Suprapubic skin (tissue), 4 donors: ENCODE results near the gene MYO15B. TPM values are rescaled to one million over a fixed set of nuclear protein-coding genes. Genes with fewer than 3 reads are reported as not detected.
"Not testable (repeated sequence)": the region's sequence is repeated elsewhere in the genome, so short reads cannot be mapped to it uniquely, and the experiment has no call there.

Source experiments
- DNase-seq, 2 donors: peaks; one replicate each; pipeline ENCODE4 v3.0.0-alpha.2; 2019; ENCODE audit warnings: low spot score in 2 of 2
- H3K27ac ChIP-seq: fragments of 200-600 bp; sonication (generic); one replicate; pipeline ENCODE4 v1.5.1; 2019
- H3K27me3 ChIP-seq: fragments of 200-600 bp; sonication (generic); one replicate; pipeline ENCODE4 v1.5.1; 2019
- H3K36me3 ChIP-seq: fragments of 200-600 bp; sonication (generic); one replicate; pipeline ENCODE4 v1.5.1; 2019
- H3K4me1 ChIP-seq: fragments of 200-600 bp; sonication (generic); one replicate; pipeline ENCODE4 v1.5.1; 2019
- H3K4me3 ChIP-seq: fragments of 200-600 bp; sonication (generic); one replicate; pipeline ENCODE4 v1.5.1; 2019; ENCODE audit warnings: mild to moderate bottlenecking
- H3K9me3 ChIP-seq: fragments of 200-600 bp; sonication (generic); one replicate; pipeline ENCODE4 v1.5.1; 2019
- CTCF ChIP-seq, 2 donors: fragments of 200-600 bp in 1 of 2; fragments of 450-650 bp in 1 of 2; sonication (generic) in 1 of 2; IDR thresholded peaks; one replicate each; pipeline ENCODE4 v1.5.1; 2016 to 2019; ENCODE audit warnings: antibody characterized with exemption in 2 of 2, mild to moderate bottlenecking in 1 of 2, moderate library complexity in 1 of 2
- EP300 ChIP-seq: sonication (generic); formaldehyde crosslinking; IDR thresholded peaks from one replicate; pipeline ENCODE4 v1.6.1; 2017; ENCODE audit warnings: antibody characterized with exemption
- POLR2A ChIP-seq, 2 donors: fragments of 450-650 bp; IDR thresholded peaks; one replicate each; pipeline ENCODE4 v1.6.1; 2017; ENCODE audit warnings: antibody characterized with exemption in 2 of 2, mild to moderate bottlenecking in 2 of 2, moderate library complexity in 2 of 2
- POLR2AphosphoS5 ChIP-seq, 3 donors: sonication (generic); formaldehyde crosslinking; IDR thresholded peaks; one replicate each; pipeline ENCODE4 v1.6.1; 2017; ENCODE audit warnings: antibody characterized with exemption in 3 of 3
- WGBS: methylation state at CpG from one replicate; pipeline ENCODE4 v1.1.5; 2018; 5-methylcytosine and 5-hydroxymethylcytosine counted together
- total RNA-seq, 4 donors: library from RNA; depleted of rRNA; stranded (reverse); fragments of >200 nt; gene quantifications; one replicate each; pipeline ENCODE4 v1.1.0, GENCODE V29; 2016

Gene MYO15B
- total RNA-seq, 4 donors from 2014 or later, result 28.4 to 126 (median 76.1) TPM

- H3K9me3 ChIP-seq, result no peaks in the 10 kb centered on the region
- H3K36me3 ChIP-seq, result peaks cover 34% of the 10 kb centered on the region
- peaks cover 9% of the 10 kb centered on the region for H3K4me1 ChIP-seq
- no peak overlapping the region for H3K4me3 ChIP-seq
- no peak for DNase-seq
- no peaks in the 10 kb centered on the region for H3K27me3 ChIP-seq
- TF ChIP-seq POLR2AphosphoS5 (IDR thresholded peaks at IDR 0.05), result no peak
- no peak for TF ChIP-seq CTCF (IDR thresholded peaks at IDR 0.05)
- no peak overlapping the region for H3K27ac ChIP-seq
- WGBS, result no CpG with 5 or more reads among the region's 13 CpGs
These were observed 13.6 kb upstream of the MYO15B start for GRCh38 chr17:75573994-75574393.

GRCh38 chr17:75574404-75575036 lies 13.1 kb upstream of the MYO15B start:
- Histone ChIP-seq H3K4me1 (peaks cover 12% of the 10 kb centered on the region), H3K4me3 (no peak overlapping the region), H3K27ac (no peak overlapping the region), H3K9me3 (no peaks in the 10 kb centered on the region), H3K27me3 (no peaks in the 10 kb centered on the region), H3K36me3 (peaks cover 30% of the 10 kb centered on the region)
- peak in 1 of 2 donors; percentile 56 for DNase-seq
- TF ChIP-seq EP300, result no peak
- TF ChIP-seq CTCF (IDR thresholded peaks at IDR 0.05), result no peak
- no peak for TF ChIP-seq POLR2AphosphoS5 (IDR thresholded peaks at IDR 0.05)
- no peak for TF ChIP-seq POLR2A (IDR thresholded peaks at IDR 0.05)
- 90% methylated on average over 7 of the region's 29 CpGs for WGBS

- Histone ChIP-seq H3K36me3 (peaks cover 24% of the 10 kb centered on the region), H3K9me3 (no peaks in the 10 kb centered on the region), H3K4me3 (no peak overlapping the region), H3K27me3 (no peaks in the 10 kb centered on the region), H3K4me1 (peaks cover 12% of the 10 kb centered on the region), H3K27ac (no peak overlapping the region)
- DNase-seq, result no peak
- 86% methylated on average over 10 of the region's 10 CpGs for WGBS
- TF ChIP-seq EP300 (no peak), POLR2A (IDR thresholded peaks at IDR 0.05) (no peak), CTCF (IDR thresholded peaks at IDR 0.05) (no peak), POLR2AphosphoS5 (IDR thresholded peaks at IDR 0.05) (no peak)
These were observed 12.4 kb upstream of the MYO15B start for GRCh38 chr17:75575197-75575596.

- Histone ChIP-seq H3K27ac (no peak overlapping the region), H3K36me3 (peaks cover 21% of the 10 kb centered on the region), H3K9me3 (no peaks in the 10 kb centered on the region), H3K27me3 (no peaks in the 10 kb centered on the region), H3K4me3 (no peak overlapping the region), H3K4me1 (peaks cover 12% of the 10 kb centered on the region)
- no peak for DNase-seq
- WGBS, result 90% methylated on average over 9 of the region's 11 CpGs
- TF ChIP-seq POLR2AphosphoS5 (IDR thresholded peaks at IDR 0.05) (no peak), POLR2A (IDR thresholded peaks at IDR 0.05) (no peak), EP300 (no peak), CTCF (IDR thresholded peaks at IDR 0.05) (no peak)
These were observed 11.9 kb upstream of the MYO15B start for GRCh38 chr17:75575728-75576127.

- WGBS, result 91% methylated on average over 15 of the region's 15 CpGs
- TF ChIP-seq CTCF (IDR thresholded peaks at IDR 0.05), result no peak
- TF ChIP-seq POLR2A (IDR thresholded peaks at IDR 0.05), result no peak
- no peak for TF ChIP-seq POLR2AphosphoS5 (IDR thresholded peaks at IDR 0.05)
- no peak for TF ChIP-seq EP300
- Histone ChIP-seq H3K9me3 (no peaks in the 10 kb centered on the region), H3K27ac (no peak overlapping the region), H3K4me1 (peaks cover 9% of the 10 kb centered on the region), H3K4me3 (no peak overlapping the region), H3K27me3 (no peaks in the 10 kb centered on the region), H3K36me3 (peaks cover 16% of the 10 kb centered on the region)
- no peak for DNase-seq
These were observed 10.9 kb upstream of the MYO15B start for GRCh38 chr17:75576661-75577060.

GRCh38 chr17:75581121-75581725 lies 6.4 kb upstream of the MYO15B start:
- H3K36me3 ChIP-seq, H3K4me3 ChIP-seq, H3K4me1 ChIP-seq, H3K9me3 ChIP-seq, H3K27me3 ChIP-seq, H3K27ac ChIP-seq: not testable (repeated sequence)
- DNase-seq, result peak in 1 of 2 donors; percentile 52
- 87% methylated on average over 21 of the region's 23 CpGs for WGBS

GRCh38 chr17:75583197-75583596 lies 4.4 kb upstream of the MYO15B start:
- not testable (repeated sequence) for H3K9me3 ChIP-seq, H3K27me3 ChIP-seq, H3K27ac ChIP-seq, H3K36me3 ChIP-seq, DNase-seq, H3K4me3 ChIP-seq
- H3K4me1 ChIP-seq, result peaks cover 17% of the 10 kb centered on the region
- 84% methylated on average over 6 of the region's 6 CpGs for WGBS
